ENCODE results near the gene KLHL22. TPM values are rescaled to one million over a fixed set of nuclear protein-coding genes. Genes with fewer than 3 reads are reported as not detected.
"Not testable (repeated sequence)": the region's sequence is repeated elsewhere in the genome, so short reads cannot be mapped to it uniquely, and the experiment has no call there.

Gene KLHL22, protein sequence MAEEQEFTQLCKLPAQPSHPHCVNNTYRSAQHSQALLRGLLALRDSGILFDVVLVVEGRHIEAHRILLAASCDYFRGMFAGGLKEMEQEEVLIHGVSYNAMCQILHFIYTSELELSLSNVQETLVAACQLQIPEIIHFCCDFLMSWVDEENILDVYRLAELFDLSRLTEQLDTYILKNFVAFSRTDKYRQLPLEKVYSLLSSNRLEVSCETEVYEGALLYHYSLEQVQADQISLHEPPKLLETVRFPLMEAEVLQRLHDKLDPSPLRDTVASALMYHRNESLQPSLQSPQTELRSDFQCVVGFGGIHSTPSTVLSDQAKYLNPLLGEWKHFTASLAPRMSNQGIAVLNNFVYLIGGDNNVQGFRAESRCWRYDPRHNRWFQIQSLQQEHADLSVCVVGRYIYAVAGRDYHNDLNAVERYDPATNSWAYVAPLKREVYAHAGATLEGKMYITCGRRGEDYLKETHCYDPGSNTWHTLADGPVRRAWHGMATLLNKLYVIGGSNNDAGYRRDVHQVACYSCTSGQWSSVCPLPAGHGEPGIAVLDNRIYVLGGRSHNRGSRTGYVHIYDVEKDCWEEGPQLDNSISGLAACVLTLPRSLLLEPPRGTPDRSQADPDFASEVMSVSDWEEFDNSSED
- total RNA-seq (2014; rRNA removed) (14.8 TPM in 2 replicates), Bru-seq, nascent RNA (percentile 62 among the genes with signal in this experiment), BruChase-seq, experiment 1, labeled RNA remaining after a 6-hour chase (percentile 64 among the genes with signal in this experiment), BruChase-seq, experiment 2, labeled RNA remaining after a 2-hour chase (percentile 69 among the genes with signal in this experiment)
- long read RNA-seq, partial matches to known transcripts = 11 of 20 reads
- long read RNA-seq, other reads (novel, unspliced or antisense) = 6 of 20 reads

DNA sequence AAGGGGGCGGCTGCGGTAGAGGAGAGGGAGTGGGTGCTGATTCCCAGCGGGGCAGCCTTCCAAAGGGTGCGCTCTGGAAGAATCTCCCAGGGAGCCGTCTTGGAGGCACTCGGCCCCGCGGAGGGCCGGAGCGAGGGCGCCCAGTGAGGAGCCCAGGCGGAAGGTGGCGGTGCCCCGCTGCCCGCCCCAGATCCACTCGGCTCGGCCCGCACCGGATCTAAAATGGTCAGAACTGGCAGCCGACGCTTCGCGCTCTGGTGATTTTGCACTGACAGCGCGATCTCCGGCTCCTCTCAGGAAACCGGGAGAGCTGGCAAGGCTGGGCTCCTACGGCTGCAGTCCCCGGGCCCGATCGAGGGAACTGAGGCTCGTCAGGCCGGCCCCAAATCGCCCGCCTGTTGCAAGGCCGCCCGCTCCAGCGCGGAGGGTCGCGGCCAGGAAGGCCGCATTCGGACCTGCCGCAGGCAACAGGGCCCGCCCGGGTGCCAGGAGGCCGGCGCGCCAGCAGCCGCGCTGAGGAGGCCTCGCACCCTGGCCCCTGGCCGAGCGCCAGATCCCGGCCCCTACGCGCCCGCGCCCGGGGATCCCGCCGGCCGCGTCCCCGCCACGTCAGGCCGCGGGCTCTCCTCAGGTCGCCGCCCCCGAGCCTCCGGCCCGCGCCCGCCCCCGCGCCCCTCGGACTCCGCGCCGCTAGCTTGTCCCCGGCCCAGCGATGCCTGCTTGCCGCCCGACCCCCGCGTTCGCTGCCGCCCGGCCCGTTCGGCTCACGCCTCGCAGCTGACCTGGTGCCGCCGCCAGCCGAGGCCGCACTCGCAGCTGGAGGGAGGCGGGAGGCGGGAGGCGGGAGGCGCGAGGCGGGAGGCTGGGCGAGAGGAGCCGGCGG lies at the start of gene KLHL22:
KLHL22 (minus strand) TSS at position 818 of the 883 bp plus-strand sequence. CDS start 6,584 bp downstream, outside the sequence.
- TF ChIP-seq EZH2 (IDR thresholded peaks at IDR 0.05; ENCODE audit: low read length, unreplicated experiment) (no peak), EZH2phosphoT487 (IDR thresholded peaks at IDR 0.05; ENCODE audit: borderline replicate concordance, low read length) (no peak)
- TF ChIP-seq, protein P1, sequence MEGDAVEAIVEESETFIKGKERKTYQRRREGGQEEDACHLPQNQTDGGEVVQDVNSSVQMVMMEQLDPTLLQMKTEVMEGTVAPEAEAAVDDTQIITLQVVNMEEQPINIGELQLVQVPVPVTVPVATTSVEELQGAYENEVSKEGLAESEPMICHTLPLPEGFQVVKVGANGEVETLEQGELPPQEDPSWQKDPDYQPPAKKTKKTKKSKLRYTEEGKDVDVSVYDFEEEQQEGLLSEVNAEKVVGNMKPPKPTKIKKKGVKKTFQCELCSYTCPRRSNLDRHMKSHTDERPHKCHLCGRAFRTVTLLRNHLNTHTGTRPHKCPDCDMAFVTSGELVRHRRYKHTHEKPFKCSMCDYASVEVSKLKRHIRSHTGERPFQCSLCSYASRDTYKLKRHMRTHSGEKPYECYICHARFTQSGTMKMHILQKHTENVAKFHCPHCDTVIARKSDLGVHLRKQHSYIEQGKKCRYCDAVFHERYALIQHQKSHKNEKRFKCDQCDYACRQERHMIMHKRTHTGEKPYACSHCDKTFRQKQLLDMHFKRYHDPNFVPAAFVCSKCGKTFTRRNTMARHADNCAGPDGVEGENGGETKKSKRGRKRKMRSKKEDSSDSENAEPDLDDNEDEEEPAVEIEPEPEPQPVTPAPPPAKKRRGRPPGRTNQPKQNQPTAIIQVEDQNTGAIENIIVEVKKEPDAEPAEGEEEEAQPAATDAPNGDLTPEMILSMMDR (conservative IDR thresholded peaks at IDR 0.05; ENCODE audit: low read depth, low read length) = no peak
- no peaks in the 10 kb centered on the region for H3K27me3 ChIP-seq (ENCODE audit: low read length)
- peaks cover 19% of the 10 kb centered on the region for H3K79me2 ChIP-seq (ENCODE audit: low read length)
- H3K9ac ChIP-seq (ENCODE audit: low read length) = peak within 1 kb of the TSS; percentile 94
- DNase-seq = peak; percentile 30
- H3K27ac ChIP-seq (ENCODE audit: low read length) = peak within 1 kb of the TSS; percentile 80
- H3K9me2 ChIP-seq (replicated peaks; ENCODE audit: low read length) = no peaks in the 10 kb centered on the region
- intact Hi-C loops (cut with micrococcal nuclease) = loop anchor here (5.0 to 10.0 kb wide), 2 partner anchors 37 to 80 kb away; no protein-coding TSS in a partner anchor
- peak within 1 kb of the TSS; percentile 100 for H3K4me2 ChIP-seq (ENCODE audit: low read length)
- no peaks in the 10 kb centered on the region for H4K20me1 ChIP-seq (ENCODE audit: low read length)
- no TSS peak for BruUV-seq (replicated peaks)
- no peaks in the 10 kb centered on the region for H3F3A ChIP-seq (ENCODE audit: low read length, unreplicated experiment)
- ATAC-seq = peak; percentile 17
- H3K4me1 ChIP-seq (ENCODE audit: insufficient read depth, low read length) = peaks cover 24% of the 10 kb centered on the region
- H3K36me3 ChIP-seq (ENCODE audit: low read depth, low read length) = no peaks in the 10 kb centered on the region
- H3K4me3 ChIP-seq (ENCODE audit: low read length) = peak within 1 kb of the TSS; percentile 83
- ChIA-PET CTCF (interaction anchor here (0.6 kb wide), 1 partner anchor 77 kb away, joined by 4 read pairs; no protein-coding TSS in a partner anchor), POLR2A (ENCODE audit: unreplicated experiment) (interaction anchor here (0.5 to 0.7 kb wide), 4 partner anchors 12 to 121 kb away, joined by 3 to 19 read pairs (median 9); partner anchors contain the start of gene MED15)
- no peaks in the 10 kb centered on the region for H3K9me3 ChIP-seq (ENCODE audit: low read length)
- H2AFZ ChIP-seq (ENCODE audit: low read length) = peak within 1 kb of the TSS; percentile 65

DNA sequence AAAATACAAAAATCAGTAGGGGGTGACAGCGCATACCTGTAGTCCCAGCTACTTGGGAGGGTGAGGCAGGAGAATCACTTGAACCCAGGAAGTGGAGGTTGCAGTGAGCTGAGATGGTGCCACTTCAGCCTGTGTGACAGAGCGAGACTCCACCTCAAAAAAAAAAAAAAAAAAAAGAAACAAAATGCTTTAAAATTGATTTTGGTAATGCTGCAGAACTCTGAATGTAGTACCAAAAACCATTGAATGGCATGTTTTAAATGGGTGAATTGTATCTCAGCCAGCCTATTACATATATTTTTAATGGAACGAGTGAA lies 49.7 kb upstream of the KLHL22 start:
- H3K27me3 ChIP-seq (ENCODE audit: low read length); BruUV-seq (replicated peaks); ATAC-seq; H3F3A ChIP-seq (ENCODE audit: low read length, unreplicated experiment); CTCF ChIA-PET; DNase-seq; H3K4me2 ChIP-seq (ENCODE audit: low read length); H3K4me1 ChIP-seq (ENCODE audit: insufficient read depth, low read length); H4K20me1 ChIP-seq (ENCODE audit: low read length); intact Hi-C loops (cut with micrococcal nuclease); H3K9me2 ChIP-seq (replicated peaks; ENCODE audit: low read length); H3K9ac ChIP-seq (ENCODE audit: low read length); POLR2A ChIA-PET (ENCODE audit: unreplicated experiment); H2AFZ ChIP-seq (ENCODE audit: low read length); H3K4me3 ChIP-seq (ENCODE audit: low read length); H3K27ac ChIP-seq (ENCODE audit: low read length); H3K9me3 ChIP-seq (ENCODE audit: low read length): not testable (repeated sequence)
- peaks cover 80% of the 10 kb centered on the region for H3K79me2 ChIP-seq (ENCODE audit: low read length)
- H3K36me3 ChIP-seq (ENCODE audit: low read depth, low read length) = peaks cover 28% of the 10 kb centered on the region; the same call in 1 of the 2 replicates

DNA sequence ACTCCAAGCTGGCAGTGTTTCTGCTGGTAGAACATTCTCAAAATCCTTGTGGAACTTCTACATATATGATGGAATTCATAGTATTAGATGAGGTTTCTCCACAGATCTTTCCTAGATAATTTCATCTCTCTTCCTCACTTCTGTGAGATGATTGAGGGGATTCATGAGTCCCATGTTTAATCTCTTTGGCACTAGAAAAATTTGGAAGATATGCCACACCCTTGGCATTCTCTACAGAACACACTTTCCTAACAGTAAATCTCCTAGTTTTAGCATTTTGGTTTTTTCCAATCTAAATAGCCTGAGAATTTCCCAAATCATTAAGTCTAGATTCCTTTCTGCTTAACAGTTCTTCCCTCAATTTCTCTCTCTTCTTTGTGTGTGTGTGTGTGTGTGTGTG lies 47.1 kb upstream of the KLHL22 start:
- ChIA-PET POLR2A (ENCODE audit: unreplicated experiment) (no interaction called here), CTCF (no interaction called here)
- H3K9me2 ChIP-seq (replicated peaks; ENCODE audit: low read length) = no peaks in the 10 kb centered on the region
- no peak overlapping the region for H3K27ac ChIP-seq (ENCODE audit: low read length)
- H3K9ac ChIP-seq (ENCODE audit: low read length) = no peak overlapping the region
- peaks cover 24% of the 10 kb centered on the region; the same call in 1 of the 2 replicates for H3K36me3 ChIP-seq (ENCODE audit: low read depth, low read length)
- ATAC-seq (no peak), DNase-seq (no peak)
- no peak overlapping the region for H3K4me2 ChIP-seq (ENCODE audit: low read length)
- no peaks in the 10 kb centered on the region for H3K27me3 ChIP-seq (ENCODE audit: low read length)
- H3K4me3 ChIP-seq (ENCODE audit: low read length) = no peak overlapping the region
- no peaks in the 10 kb centered on the region for H3K9me3 ChIP-seq (ENCODE audit: low read length)
- H3F3A ChIP-seq (ENCODE audit: low read length, unreplicated experiment) = no peaks in the 10 kb centered on the region
- no peak overlapping the region for H2AFZ ChIP-seq (ENCODE audit: low read length)
- no TSS peak for BruUV-seq (replicated peaks)
- intact Hi-C loops (cut with micrococcal nuclease) = no loop called here
- TF ChIP-seq, protein P1 (conservative IDR thresholded peaks at IDR 0.05; ENCODE audit: low read depth, low read length) = no peak
- TF ChIP-seq EZH2 (IDR thresholded peaks at IDR 0.05; ENCODE audit: low read length, unreplicated experiment) (no peak), EZH2phosphoT487 (IDR thresholded peaks at IDR 0.05; ENCODE audit: borderline replicate concordance, low read length) (no peak)
- H3K4me1 ChIP-seq (ENCODE audit: insufficient read depth, low read length) = no peaks in the 10 kb centered on the region
- H3K79me2 ChIP-seq (ENCODE audit: low read length) = peaks cover 72% of the 10 kb centered on the region
- H4K20me1 ChIP-seq (ENCODE audit: low read length) = no peaks in the 10 kb centered on the region

All from PC-3 (cell line).